IgD-negative memory B cell (primary cell): ENCODE measurements around the gene ADCY3. TPM values are rescaled to one million over a fixed set of nuclear protein-coding genes. Genes with fewer than 3 reads are reported as not detected.

Experiments used
- H3K27ac Mint-ChIP-seq, 3 donors: one replicate each; pipeline ENCODE4 v1.8.0; 2020 to 2022; ENCODE audit warnings: mild to moderate bottlenecking in 3 of 3, mixed read lengths in 3 of 3, moderate library complexity in 1 of 3
- H3K27me3 Mint-ChIP-seq: one replicate; pipeline ENCODE4 v1.8.0; 2021; ENCODE audit warnings: mixed read lengths
- H3K36me3 Mint-ChIP-seq: one replicate; pipeline ENCODE4 v1.8.0; 2020; ENCODE audit warnings: mild to moderate bottlenecking, mixed read lengths
- H3K4me1 Mint-ChIP-seq, 3 donors: one replicate each; pipeline ENCODE4 v1.8.0; 2020 to 2022; ENCODE audit warnings: mixed read lengths in 3 of 3, mild to moderate bottlenecking in 1 of 3
- H3K4me3 Mint-ChIP-seq, 4 donors: one replicate each; pipeline ENCODE4 v1.8.0; 2020 to 2022; ENCODE audit warnings: mild to moderate bottlenecking in 4 of 4, mixed read lengths in 4 of 4, moderate library complexity in 3 of 4
- H3K9me3 Mint-ChIP-seq, 3 donors: one replicate each; pipeline ENCODE4 v1.8.0; 2020 to 2021; ENCODE audit warnings: mixed read lengths in 3 of 3, mild to moderate bottlenecking in 1 of 3
- polyA plus RNA-seq: library from polyadenylated mRNA; unstranded; fragments of 300-500 nt; fragmentation: Illumina TruSeq; gene quantifications from one replicate; pipeline ENCODE4 v1.2.3, GENCODE V29; 2021

The ADCY3 gene
- polyA plus RNA-seq, 1 donor from 2014 or later, result 25.9 TPM

GRCh38 chr2:24833821-24834732 is 86.0 kb downstream of the ADCY3 start:
- Mint-ChIP-seq H3K36me3 (peaks cover 11% of the 10 kb centered on the region), H3K4me1 (no peaks in the 10 kb centered on the region), H3K4me3 (no peak overlapping the region), H3K27me3 (no peaks in the 10 kb centered on the region), H3K9me3 (no peaks in the 10 kb centered on the region), H3K27ac (no peak overlapping the region)

GRCh38 chr2:24832931-24833701 is 86.9 kb downstream of the ADCY3 start:
- H3K4me3 Mint-ChIP-seq, result no peak overlapping the region
- no peaks in the 10 kb centered on the region for H3K27me3 Mint-ChIP-seq
- peaks cover 11% of the 10 kb centered on the region for H3K36me3 Mint-ChIP-seq
- peak overlapping the region in 2 of 3 donors; percentile 1 to 15 for H3K27ac Mint-ChIP-seq
- no peaks in the 10 kb centered on the region for H3K4me1 Mint-ChIP-seq
- H3K9me3 Mint-ChIP-seq, result no peaks in the 10 kb centered on the region

DNA sequence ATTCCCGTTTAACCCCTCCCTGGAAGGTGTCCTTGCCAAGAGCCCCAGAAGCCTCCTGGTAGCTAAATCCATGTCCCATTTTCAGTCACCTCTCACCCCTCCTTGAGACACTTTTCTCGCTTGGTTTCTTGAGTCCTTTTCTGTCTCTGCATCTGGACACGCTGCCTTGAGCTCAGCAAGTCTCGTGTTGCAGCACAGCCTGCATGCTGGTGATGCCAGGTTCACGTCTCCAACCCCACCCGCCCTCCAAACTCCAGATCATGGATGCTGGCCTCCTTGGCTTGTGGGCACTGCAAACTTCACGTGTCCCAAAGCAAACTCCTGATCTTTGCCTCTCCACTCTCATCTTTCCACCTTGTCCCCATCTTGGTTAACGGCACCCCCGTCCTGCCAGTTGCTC is 87.5 kb downstream of the ADCY3 start:
- no peak overlapping the region for H3K4me3 Mint-ChIP-seq
- H3K27ac Mint-ChIP-seq, result no peak overlapping the region
- H3K36me3 Mint-ChIP-seq, result peaks cover 11% of the 10 kb centered on the region
- H3K4me1 Mint-ChIP-seq, result peaks cover 0 to 3% (median 2%) of the 10 kb centered on the region in 3 donors
- H3K27me3 Mint-ChIP-seq, result no peaks in the 10 kb centered on the region
- no peaks in the 10 kb centered on the region for H3K9me3 Mint-ChIP-seq

DNA sequence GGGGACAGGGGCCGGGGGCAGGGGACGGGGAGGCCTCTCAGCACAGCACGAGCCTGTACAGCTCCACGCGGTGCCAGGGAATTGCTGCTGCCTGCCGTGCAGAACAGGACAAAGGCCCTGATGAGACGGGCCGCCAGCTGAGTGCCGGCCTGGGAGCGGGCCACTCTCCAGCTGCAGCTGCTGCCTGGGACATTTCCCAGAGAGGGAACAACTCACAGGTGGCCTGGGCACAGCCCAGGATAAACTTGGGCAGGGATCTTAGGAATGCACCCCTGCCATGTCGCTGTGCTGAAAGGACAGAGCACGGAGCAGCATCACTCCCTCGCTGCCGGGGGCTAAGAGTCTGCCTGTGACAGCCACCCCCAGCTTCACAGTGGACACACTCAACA is 88.0 kb downstream of the ADCY3 start:
- no peaks in the 10 kb centered on the region for H3K9me3 Mint-ChIP-seq
- H3K36me3 Mint-ChIP-seq, result peaks cover 11% of the 10 kb centered on the region
- no peak overlapping the region for H3K27ac Mint-ChIP-seq
- no peaks in the 10 kb centered on the region for H3K27me3 Mint-ChIP-seq
- H3K4me3 Mint-ChIP-seq, result no peak overlapping the region
- H3K4me1 Mint-ChIP-seq, result peaks cover 0 to 3% (median 2%) of the 10 kb centered on the region in 3 donors

DNA sequence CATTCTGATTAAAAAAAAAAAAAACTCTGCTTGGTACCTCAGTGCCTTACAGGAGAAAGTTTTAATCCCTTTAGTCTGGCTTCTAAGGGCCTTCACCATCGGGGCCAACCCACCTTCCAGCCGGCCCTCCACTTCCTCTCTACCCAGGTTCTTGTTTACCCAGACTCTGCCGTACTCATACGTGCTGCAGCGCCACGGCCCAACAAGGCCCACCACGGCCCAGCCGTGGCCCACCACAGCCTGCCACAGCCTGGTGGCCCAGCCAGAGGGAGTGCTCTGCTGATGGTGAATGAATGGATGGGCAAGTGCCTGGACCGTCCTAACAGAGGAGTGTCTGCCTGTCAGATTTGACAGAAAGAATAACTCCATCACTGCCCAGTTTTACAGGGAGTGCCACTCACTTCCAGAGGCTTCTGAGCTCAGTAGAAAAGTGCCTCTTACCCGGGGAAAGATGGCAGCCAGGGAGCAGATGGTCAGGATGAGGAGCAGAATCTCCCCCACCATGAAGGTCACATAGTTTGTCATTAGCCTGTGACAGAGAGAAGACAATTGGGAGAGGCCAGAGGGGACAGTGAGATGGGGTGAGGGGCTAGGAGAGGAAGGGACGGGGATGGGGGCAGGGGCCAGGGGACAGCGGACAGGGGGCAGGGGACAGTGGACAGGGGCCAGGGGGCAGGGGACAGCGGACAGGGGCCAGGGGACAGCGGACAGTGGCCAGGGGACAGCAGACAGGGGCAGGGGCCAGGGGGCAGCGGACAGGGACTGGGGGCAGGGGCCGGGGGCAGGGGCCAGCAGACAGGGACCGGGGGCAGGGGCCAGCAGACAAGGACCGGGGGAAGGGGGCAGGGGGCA is 88.6 kb downstream of the ADCY3 start:
- Mint-ChIP-seq H3K4me3 (no peak overlapping the region), H3K4me1 (peaks cover 0 to 4% (median 3%) of the 10 kb centered on the region in 3 donors), H3K36me3 (peaks cover 12% of the 10 kb centered on the region), H3K27ac (no peak overlapping the region), H3K9me3 (no peaks in the 10 kb centered on the region), H3K27me3 (no peaks in the 10 kb centered on the region)

GRCh38 chr2:24830786-24831185 is 89.3 kb downstream of the ADCY3 start:
- no peak overlapping the region for H3K27ac Mint-ChIP-seq
- H3K9me3 Mint-ChIP-seq, result no peaks in the 10 kb centered on the region
- H3K4me1 Mint-ChIP-seq, result peaks cover 0 to 7% (median 4%) of the 10 kb centered on the region in 3 donors
- peaks cover 6% of the 10 kb centered on the region for H3K36me3 Mint-ChIP-seq
- no peak overlapping the region for H3K4me3 Mint-ChIP-seq
- H3K27me3 Mint-ChIP-seq, result no peaks in the 10 kb centered on the region

DNA sequence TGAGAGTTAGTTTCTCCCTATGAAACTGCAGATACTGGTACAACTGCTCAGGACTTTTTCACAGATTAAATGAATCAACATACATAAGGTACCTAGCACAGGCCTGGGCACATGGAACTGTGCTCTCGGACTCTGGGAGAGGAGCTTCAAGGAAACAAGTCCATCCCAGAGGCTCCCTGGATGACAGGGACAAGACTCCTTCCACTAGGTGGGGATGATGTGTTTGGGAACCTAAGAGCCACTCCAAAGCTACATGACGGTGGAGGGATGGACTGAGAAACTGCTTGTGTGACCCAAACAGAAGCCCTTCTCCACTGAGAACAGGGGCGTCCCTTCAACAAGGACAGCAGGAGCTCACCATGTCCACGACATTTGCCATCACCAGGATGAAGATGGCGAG is 89.7 kb downstream of the ADCY3 start:
- Mint-ChIP-seq H3K27me3 (no peaks in the 10 kb centered on the region), H3K36me3 (peaks cover 6% of the 10 kb centered on the region)

DNA sequence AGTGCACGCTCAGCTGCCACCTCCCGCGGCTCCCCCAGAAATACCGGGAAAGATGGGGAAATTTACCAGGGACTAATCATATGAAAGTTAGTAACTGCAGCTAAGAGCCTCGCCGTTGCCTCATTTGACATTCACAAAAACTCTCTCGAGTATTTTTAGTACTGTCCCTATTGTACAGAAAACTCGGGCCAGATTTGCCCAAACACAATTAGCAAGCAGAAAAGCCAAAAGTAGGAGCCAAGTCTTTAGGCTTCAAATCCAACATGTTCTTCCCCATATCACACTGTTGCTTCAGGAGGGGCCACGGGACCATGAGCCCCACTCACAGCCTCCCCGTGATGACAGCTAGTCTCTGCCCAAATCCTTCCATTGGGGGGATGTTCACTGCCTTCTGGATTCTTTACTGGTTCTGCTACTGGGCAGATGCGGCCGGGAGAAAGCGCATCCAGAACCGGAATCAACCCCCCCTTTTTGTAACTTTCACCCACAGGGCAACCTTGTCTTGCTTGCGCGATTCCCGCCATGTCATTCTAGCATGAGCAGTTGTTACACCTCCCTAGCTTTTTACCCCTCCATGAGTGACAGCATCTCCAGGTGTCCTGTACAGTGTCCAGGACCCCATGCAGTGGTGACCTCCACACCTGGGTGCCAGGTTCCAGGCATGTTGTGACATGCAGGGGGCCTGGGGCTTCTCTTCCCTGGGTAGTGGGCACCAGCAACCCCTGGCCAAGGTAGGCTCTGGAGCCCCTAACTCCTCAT is 91.6 kb downstream of the ADCY3 start:
- peaks cover 0 to 7% (median 4%) of the 10 kb centered on the region in 3 donors for H3K4me1 Mint-ChIP-seq
- peaks cover 6% of the 10 kb centered on the region for H3K36me3 Mint-ChIP-seq

More for the DNA sequence above, 89.7 kb downstream of the ADCY3 start:
- H3K4me3 Mint-ChIP-seq, result no peak overlapping the region
- H3K4me1 Mint-ChIP-seq, result peaks cover 0 to 7% (median 4%) of the 10 kb centered on the region in 3 donors
- no peaks in the 10 kb centered on the region for H3K9me3 Mint-ChIP-seq
- H3K27ac Mint-ChIP-seq, result no peak overlapping the region

DNA sequence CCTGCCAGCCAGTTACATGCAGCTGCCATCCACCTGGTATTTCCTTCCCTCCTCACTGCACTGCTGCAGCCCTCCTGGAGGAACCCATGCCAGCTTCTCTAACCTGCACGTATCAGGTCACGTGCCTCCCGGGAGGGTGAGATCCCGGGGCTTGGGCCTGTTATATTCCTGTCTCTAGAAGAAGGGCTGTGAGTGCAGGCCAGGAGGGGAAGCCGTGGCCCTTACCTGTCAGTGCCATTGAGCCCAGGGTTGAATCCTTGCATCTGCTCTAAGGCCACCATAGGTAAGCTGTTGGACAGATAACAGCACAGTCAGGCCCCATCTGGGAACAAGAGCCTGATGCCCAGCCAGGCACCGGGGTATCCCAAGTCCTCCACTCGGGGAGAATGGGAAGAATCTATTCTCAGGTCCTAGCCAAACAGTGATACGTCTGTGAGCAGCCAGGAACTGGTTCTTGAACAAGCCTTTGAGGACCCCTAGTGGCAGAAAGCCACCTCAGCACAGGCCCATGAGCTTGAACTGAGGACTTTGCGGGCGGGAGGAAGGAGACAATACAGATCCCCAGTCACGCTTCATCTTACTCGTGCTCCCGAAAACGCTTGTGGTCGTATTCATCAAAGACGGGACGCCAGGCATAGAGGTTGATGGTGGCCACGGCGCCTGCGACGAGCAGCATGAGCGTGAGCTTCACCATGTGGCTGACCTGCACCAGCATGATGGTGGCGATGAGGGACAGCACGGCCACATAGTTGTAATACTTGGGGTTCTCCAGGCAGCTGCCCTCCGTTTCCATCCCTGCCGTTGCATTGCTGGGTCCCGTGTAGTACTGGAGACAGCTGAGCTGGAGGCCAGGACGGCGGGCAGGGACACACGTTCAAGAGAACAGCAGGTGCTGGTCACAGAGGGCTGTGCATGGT is 92.5 kb downstream of the ADCY3 start:
- Mint-ChIP-seq H3K9me3 (no peaks in the 10 kb centered on the region), H3K36me3 (peaks cover 4% of the 10 kb centered on the region), H3K4me3 (no peak overlapping the region), H3K4me1 (peaks cover 0 to 7% (median 4%) of the 10 kb centered on the region in 3 donors), H3K27ac (peak overlapping the region in 1 of 3 donors; percentile 7), H3K27me3 (no peaks in the 10 kb centered on the region)

More for the DNA sequence above, 91.6 kb downstream of the ADCY3 start:
- H3K4me3 Mint-ChIP-seq, result no peak overlapping the region
- H3K9me3 Mint-ChIP-seq, result no peaks in the 10 kb centered on the region
- no peaks in the 10 kb centered on the region for H3K27me3 Mint-ChIP-seq
- H3K27ac Mint-ChIP-seq, result no peak overlapping the region

DNA sequence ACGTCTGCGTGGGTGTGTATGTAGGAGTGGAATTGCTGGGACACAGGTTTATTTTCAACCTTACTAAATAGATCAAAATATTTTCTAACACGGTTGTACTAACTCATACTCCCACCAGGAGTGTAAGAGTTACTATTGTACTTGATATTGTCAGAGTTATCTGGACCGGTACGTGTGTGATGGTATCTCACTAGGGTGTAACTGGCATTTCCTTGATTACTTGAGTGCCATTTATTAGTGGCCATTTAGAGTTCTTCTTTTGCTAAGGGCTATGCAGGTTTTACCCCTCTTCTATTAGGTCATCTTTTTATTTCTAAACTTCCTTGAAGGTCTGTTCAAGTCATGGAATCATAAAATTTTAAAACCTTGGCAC is 93.3 kb downstream of the ADCY3 start:
- peak overlapping the region in 1 of 3 donors; percentile 67 for H3K27ac Mint-ChIP-seq

DNA sequence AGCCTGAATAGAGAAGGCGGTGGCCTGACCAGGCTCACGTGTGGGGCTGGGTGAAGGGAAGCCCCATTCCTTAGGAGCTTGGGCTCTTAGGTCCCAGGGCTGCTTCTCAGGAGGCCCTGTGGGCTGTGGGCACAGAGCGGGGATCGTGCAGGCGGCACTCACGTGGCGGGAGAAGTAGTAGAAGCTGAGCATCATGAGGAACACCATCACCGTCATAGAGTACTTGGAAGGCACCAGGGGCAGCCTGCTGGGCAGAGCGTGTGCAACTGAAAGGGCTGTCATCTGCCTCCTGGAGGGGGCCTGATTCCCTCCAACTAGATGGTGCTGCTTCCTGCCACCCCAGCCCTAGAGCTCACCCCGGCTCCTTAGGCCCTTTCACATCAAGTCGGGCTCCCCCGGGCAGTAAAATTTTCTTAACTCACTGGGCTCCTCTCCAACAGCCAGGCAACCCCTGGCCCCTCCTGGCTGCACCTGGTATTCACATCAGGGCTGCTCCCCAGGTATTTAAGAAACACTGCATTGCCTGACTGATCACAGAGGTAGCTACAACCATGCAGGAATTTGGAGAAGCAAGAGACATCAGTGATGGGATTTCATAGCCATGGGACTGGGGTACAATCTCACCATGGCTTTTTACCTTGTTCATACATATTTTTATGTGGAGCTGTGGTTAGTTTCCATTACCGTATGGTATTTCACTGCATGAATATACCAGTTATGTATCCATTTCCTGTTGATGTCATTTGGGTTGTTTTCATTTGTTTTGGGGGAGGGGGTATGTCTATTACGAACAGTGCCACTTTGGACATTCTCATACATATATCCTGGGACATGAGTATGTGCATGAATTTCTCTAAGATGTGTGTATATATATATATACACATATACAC is 93.9 kb downstream of the ADCY3 start:
- Mint-ChIP-seq H3K27ac (no peak overlapping the region), H3K9me3 (no peaks in the 10 kb centered on the region), H3K27me3 (no peaks in the 10 kb centered on the region), H3K36me3 (peaks cover 4% of the 10 kb centered on the region), H3K4me1 (peaks cover 0 to 7% (median 4%) of the 10 kb centered on the region in 3 donors), H3K4me3 (no peak overlapping the region)

More for the DNA sequence above, 93.3 kb downstream of the ADCY3 start:
- H3K9me3 Mint-ChIP-seq, result no peaks in the 10 kb centered on the region
- H3K36me3 Mint-ChIP-seq, result peaks cover 4% of the 10 kb centered on the region
- no peaks in the 10 kb centered on the region for H3K27me3 Mint-ChIP-seq
- no peak overlapping the region for H3K4me3 Mint-ChIP-seq
- peaks cover 0 to 7% (median 4%) of the 10 kb centered on the region in 3 donors for H3K4me1 Mint-ChIP-seq

DNA sequence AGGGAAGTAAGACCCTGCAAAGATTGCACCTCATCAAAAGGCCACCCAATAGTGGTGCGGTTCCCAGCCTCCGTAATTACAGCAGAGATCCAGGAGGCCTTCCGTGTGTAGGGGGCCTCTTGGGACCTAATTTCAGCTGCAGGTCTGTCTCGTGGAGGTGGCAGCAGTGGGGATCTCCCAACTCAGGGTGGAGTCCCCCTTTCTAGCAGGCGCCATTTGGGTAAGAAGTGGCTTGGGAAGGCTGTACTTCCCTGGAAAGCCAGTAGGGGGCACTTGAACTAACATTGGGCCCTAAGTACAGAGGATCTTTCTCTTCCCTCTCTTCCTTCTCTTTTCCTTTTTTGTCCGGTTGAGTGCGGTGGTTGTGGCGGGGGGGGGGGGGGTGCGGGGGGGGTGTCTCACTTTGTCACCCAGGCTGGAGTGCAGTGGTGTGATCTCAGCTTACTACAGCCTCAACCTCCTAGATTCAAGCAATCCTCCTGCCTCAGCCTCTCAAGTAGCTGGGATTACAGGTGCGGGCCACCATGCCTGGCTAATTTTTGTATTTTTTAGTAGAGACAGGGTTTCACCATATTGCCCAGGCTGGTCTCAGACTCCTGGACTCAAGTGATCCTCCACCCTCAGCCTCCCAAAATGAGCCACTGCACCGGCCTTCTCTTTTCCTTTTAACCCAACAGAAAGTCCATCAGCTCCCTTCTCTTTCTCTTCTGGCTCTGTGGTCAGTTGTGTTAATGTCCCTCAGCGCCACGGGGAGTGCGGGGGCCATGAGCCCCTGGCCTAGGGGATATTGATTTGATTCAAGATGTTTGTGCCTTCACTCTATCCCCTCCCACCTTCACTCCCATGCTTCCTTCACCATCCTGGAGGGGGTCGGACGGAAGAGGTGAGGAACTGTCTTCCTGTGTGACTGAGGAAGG is 94.8 kb downstream of the ADCY3 start:
- no peak overlapping the region for H3K4me3 Mint-ChIP-seq
- H3K27me3 Mint-ChIP-seq, result no peaks in the 10 kb centered on the region
- H3K4me1 Mint-ChIP-seq, result peaks cover 0 to 7% (median 4%) of the 10 kb centered on the region in 3 donors
- H3K9me3 Mint-ChIP-seq, result no peaks in the 10 kb centered on the region
- no peak overlapping the region for H3K27ac Mint-ChIP-seq
- H3K36me3 Mint-ChIP-seq, result peaks cover 3% of the 10 kb centered on the region
